ENCODE data around the gene OTOP2.

OTOP2 gene

DNA sequence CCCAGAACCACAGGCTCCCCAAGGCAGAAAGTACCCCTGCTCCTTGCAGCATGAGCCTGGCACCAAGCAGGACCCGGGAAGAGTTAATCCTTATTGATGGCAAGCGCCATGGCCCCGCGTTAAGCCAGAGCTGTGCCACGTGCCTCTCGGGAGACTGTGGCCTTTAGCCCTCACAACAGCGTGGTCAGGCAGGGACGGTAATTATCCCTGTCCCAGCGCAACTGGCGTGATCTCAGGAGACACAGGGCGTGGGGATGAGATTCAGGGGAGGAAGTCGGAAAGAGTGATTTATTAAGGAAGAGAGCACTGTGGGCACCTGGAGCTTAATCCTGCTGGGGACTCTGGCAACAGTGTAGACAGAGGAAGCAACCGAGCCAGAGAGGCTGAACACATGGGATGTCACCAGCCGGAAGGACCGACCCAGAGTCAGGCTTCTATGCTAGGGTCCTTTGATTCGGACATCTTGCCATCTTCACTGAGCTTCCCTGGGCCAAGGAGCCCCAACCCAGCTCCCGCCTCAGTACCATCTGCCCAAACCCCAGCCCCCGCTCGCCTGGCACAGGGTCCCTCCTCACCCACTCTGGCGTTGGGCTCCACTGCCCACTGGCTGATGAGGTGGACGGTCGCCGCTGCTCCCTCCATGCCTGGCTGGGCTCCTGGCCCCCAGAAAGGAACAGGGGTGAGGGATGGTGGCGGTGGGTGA, 28.5 kb downstream of the OTOP2 start:
- no peak for TF ChIP-seq CTCF (IDR thresholded peaks at IDR 0.05; ENCODE audit: extremely low read depth, insufficient read depth, missing control alignments)
- in situ Hi-C loops (cut with MboI; ENCODE audit: low pct_unique_long_range_greater_than_20kb, low sequenced_read_pairs, unreplicated experiment) = loop anchor here (10.0 kb wide), 1 partner anchor 252 kb away; the partner anchor contains the start of gene NUP85
- no peak for DNase-seq (ENCODE audit: low spot score)

DNA sequence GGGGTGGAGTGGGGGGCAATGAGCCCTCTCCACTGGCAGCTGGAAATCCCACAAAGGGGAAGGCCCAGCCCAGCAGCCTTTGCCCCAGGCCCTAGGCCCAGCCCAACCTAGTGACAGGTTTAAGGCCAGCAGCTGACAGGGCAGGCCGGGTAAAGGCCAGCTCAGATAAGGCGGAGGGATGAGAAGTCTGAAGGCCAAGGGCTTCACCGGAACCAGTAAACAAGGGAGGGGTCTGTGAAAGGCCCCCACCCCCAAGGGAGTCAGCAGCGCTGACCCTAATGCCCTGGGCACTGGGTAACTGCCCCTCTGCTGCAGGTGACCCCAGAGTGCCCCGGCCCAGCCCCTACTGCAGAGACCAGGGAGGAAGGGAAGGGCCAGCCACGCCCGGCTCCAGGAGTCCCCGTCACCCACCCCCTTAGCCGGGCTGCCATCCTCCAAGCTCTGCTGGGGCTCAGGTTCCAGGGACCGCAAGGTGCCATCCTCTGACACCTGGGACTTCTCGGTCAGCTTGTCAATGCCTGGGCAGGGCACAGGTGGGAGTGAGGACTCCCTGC, 29.1 kb downstream of the OTOP2 start:
- in situ Hi-C loops (cut with MboI; ENCODE audit: low pct_unique_long_range_greater_than_20kb, low sequenced_read_pairs, unreplicated experiment) = loop anchor here (10.0 kb wide), 1 partner anchor 252 kb away; the partner anchor contains the start of gene NUP85
- DNase-seq (ENCODE audit: low spot score) = no peak
- no peak for TF ChIP-seq CTCF (IDR thresholded peaks at IDR 0.05; ENCODE audit: extremely low read depth, insufficient read depth, missing control alignments)

DNA sequence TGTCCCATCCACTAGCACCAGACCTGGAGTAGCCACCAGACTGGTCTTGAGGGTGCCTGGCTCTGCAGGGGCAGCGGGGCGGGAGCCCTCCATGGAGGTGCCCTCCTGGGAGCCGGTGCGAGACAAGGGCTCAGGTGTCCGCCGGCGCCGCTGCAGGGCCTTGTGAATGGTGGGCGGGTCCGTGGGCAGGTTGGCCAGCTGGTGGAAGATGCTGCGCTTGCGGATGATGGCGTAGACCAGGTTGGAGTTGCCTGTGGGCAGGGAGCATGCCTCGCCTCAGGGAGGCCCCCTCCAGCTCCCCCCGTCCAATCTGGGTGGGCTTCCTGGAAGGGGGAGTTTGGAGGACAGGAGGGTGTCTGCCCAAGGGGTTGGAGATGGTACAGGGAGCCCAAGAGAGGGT, 30.0 kb downstream of the OTOP2 start:
- TF ChIP-seq CTCF (IDR thresholded peaks at IDR 0.05; ENCODE audit: extremely low read depth, insufficient read depth, missing control alignments) = no peak
- in situ Hi-C loops (cut with MboI; ENCODE audit: low pct_unique_long_range_greater_than_20kb, low sequenced_read_pairs, unreplicated experiment) = loop anchor here (10.0 kb wide), 1 partner anchor 251 kb away; the partner anchor contains the start of gene NUP85
- DNase-seq (ENCODE audit: low spot score) = no peak

DNA sequence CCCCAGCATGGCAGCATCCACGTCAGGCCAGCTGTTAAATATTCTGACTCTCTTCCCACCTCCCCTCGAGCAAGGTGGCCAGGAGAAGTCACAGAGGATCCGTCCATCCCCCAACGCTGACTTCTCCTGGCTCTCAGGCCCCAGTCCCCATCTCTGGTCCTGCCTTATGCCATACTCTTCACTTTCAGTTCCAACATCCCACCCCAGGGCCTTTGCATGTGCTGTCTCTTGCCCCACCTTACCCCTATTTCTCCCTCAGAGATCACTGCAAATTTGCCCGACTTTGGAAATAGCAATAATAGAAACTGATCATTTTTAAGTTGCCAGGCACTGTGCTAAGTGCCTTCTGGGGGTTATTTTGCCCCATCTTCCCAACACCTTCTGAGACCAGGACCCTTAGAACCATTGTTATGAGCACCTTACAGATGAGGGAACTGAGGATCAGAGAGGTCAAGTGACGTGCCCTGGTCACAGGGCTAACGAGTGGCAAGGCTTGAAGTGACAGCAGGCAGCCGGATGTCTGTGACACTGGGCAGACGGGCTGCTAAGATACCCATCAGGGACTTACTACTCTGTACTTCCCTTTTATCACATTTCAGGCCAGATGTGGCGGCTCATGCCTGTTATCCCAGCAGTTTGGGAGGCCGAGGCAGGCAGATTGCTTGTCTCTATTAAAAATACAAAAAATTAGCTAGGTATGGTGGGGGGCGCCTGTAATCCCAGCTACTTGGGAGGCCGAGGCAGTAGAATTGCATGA, 30.8 kb downstream of the OTOP2 start:
- in situ Hi-C loops (cut with MboI; ENCODE audit: low pct_unique_long_range_greater_than_20kb, low sequenced_read_pairs, unreplicated experiment) = loop anchor here (10.0 kb wide), 1 partner anchor 250 kb away; the partner anchor contains the start of gene NUP85
- TF ChIP-seq CTCF (IDR thresholded peaks at IDR 0.05; ENCODE audit: extremely low read depth, insufficient read depth, missing control alignments) = no peak
- no peak for DNase-seq (ENCODE audit: low spot score)

GRCh38 chr17:74956093-74956492, 32.0 kb downstream of the OTOP2 start:
- in situ Hi-C loops (cut with MboI; ENCODE audit: low pct_unique_long_range_greater_than_20kb, low sequenced_read_pairs, unreplicated experiment) = loop anchor here (10.0 kb wide), 1 partner anchor 249 kb away; the partner anchor contains the start of gene NUP85
- DNase-seq (ENCODE audit: low spot score) = no peak
- TF ChIP-seq CTCF (IDR thresholded peaks at IDR 0.05; ENCODE audit: extremely low read depth, insufficient read depth, missing control alignments) = no peak

- in situ Hi-C loops (cut with MboI; ENCODE audit: low pct_unique_long_range_greater_than_20kb, low sequenced_read_pairs, unreplicated experiment) = loop anchor here (10.0 kb wide), 1 partner anchor 247 kb away; the partner anchor contains the start of gene NUP85
- TF ChIP-seq CTCF (IDR thresholded peaks at IDR 0.05; ENCODE audit: extremely low read depth, insufficient read depth, missing control alignments) = peak; percentile 97
- peak; percentile 90 for DNase-seq (ENCODE audit: low spot score)
Observed at GRCh38 chr17:74957935-74958740, 34.1 kb downstream of the OTOP2 start.
